ENCODE results near the gene EPS8.
"Not testable (repeated sequence)": the region's sequence is repeated elsewhere in the genome, so short reads cannot be mapped to it uniquely, and the experiment has no call there.

The EPS8 gene

GRCh38 chr12:15797818-15798217 lies 8.6 kb upstream of the EPS8 start:
- no peak for DNase-seq (ENCODE audit: low spot score)

GRCh38 chr12:15796493-15797141 lies 7.4 kb upstream of the EPS8 start:
- no peak for DNase-seq (ENCODE audit: low spot score)

DNA sequence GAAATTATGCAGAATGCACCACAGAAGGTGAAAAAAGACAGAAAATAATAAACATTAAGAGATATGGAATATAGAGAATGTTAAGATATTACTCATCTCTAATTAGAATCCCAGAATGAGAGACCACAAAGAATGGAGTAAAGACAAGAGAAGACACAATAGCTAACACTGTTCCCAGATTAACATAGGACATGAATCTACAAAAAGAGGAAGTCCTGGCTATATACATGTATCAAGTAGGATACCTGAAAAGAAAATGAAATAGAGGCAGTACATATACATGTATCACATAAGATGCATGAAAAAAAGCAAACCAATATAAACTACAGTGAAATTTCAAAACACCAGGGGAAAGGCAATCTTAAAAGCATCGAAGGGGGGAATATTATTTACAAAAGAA lies 5.6 kb upstream of the EPS8 start:
- no peak for DNase-seq (ENCODE audit: low spot score)

- no peak for DNase-seq (ENCODE audit: low spot score)
These were observed 5.0 kb upstream of the EPS8 start for GRCh38 chr12:15794196-15794595.

DNA sequence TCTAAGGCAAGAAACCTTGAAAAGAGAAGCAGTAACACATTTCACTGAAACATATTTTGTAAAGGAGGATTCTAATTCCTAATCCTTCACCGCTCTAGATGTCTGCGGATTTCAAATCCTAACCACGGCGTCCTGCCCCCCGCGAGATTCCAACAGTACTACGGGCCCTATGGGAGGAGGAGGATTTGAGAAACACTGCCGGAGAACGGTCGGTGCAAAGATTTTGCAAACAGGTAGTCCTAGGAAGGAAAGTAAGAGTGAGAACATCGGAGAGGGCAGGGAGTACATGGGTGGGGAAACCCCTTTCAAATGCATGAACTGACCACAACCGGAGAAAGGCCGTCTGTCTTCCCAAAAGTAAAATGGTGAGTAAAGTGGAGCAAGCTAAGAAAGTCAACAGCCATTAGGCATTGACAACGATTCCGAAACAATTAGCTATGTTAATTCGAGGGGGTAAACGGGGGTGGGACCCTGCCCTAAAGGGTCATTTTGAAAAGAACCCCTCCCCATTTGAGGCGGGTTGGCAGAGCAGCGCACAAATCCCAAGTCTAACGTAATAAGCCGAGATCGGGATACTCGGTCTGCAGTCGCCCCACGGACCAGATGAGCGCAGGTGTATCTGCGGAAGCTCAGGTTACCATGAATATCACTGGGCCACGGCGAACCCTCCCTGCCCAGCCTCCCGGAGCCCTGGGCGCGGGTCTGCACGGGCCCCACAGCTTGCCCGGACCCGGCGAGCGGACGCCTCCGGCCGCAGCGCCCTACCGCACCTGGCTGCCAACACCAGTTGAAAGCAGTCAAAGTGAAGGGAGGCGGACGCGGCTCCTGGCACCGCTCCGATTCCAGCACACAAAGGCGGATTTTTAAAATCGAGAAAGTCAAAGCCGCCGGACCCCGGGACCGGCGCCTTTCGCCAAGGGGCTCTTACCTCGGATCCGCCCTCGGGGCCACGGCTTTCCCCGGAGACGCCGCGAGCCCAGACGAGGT lies 662 bp downstream of the EPS8 start:
- peak; percentile 56 for DNase-seq (ENCODE audit: low spot score)

- DNase-seq (ENCODE audit: low spot score) = no peak
These were observed 1.4 kb downstream of the EPS8 start for GRCh38 chr12:15787778-15788177.

GRCh38 chr12:15786772-15787171 lies 2.4 kb downstream of the EPS8 start:
- no peak for DNase-seq (ENCODE audit: low spot score)

GRCh38 chr12:15783288-15783687 lies 5.9 kb downstream of the EPS8 start:
- no peak for DNase-seq (ENCODE audit: low spot score)

- no peak for DNase-seq (ENCODE audit: low spot score)
These were observed 6.5 kb downstream of the EPS8 start for GRCh38 chr12:15782667-15783066.

DNA sequence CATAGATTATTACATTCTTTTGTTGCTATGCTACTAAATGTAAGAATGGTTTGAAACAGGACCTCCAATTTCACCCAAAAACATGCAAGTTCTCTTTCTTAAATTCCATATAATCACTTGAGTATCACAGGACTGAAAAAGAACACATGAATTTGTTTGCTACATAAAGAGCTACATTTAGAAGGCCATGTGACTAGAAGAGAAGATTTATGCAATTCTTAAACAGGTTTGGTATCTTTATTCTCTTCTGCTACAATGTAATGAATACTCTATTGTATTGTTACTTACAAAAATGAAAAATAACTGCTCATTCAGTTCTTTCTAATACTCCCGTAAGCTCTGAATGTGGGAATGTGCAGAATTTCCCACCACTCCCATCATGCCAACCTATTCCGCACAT lies 9.3 kb downstream of the EPS8 start:
- no peak for DNase-seq (ENCODE audit: low spot score)

DNA sequence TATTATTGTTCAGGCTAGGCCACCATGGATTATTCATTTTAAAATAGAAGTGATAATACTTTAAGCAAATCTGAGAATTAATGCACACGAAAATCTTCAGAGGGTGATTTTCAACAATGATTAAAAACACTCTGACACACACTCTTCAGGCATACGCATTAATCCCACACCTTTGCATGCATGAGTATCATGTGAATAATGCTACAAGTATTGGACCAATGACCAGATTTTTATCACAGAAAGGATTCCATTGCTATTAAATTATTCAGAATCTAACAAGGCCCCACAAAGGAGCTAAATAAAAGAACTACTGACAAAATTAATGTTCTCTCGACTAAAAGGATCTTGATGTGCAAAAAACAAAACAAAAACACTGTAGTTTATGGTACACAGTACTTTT lies 11.1 kb downstream of the EPS8 start:
- no peak for DNase-seq (ENCODE audit: low spot score)

GRCh38 chr12:15777355-15778012 lies 11.7 kb downstream of the EPS8 start:
- no peak for DNase-seq (ENCODE audit: low spot score)

- DNase-seq (ENCODE audit: low spot score) = no peak
These were observed 12.7 kb downstream of the EPS8 start for GRCh38 chr12:15776532-15776931.

DNA sequence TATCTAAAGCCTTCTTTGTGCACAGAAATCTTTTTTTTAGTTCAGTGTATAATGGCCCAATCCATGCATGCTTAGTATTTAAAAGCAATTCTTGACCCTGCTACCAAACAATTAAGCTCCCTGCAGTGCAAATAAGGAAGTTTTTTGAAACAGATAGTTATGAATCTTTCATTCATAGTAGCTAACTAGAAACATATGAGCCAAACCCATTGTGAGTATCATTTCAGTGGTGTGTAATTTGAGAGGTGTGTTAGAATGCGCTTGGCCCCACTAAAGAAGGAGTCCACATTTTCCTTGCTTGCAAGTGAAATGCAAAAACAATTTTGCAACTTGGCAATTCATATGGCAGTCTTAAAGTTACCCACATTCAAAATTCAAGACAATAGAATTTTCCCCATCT lies 14.4 kb downstream of the EPS8 start:
- no peak for DNase-seq (ENCODE audit: low spot score)

DNA sequence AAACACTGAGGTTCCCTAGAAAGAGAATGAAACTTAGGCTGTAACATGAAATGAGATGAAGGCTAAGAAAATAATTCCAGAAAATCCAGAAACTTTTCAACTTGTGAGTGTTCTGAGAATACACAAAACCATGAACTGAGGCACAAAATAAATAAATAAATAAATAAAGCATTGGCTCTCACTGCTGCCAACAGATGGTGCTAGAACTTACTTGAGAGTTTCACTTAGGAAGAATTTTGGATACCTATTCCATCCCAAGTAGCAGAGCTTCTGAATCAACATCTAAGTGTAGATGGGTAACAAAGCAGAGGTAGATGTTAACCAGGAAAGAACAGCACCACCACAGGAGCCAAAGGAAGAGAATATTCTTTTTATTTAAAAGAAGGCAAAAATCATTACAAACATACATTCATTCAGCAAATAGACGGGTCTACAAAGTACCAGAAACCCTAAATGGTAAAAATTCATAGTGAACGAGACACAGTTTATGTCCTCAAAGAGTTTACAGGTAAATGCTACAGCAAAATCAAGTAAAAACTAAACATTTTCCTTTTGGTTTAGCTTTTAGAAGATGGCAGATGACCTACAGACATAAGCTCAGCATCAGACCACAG lies 16.7 kb downstream of the EPS8 start:
- DNase-seq (ENCODE audit: low spot score) = peak; percentile 28

DNA sequence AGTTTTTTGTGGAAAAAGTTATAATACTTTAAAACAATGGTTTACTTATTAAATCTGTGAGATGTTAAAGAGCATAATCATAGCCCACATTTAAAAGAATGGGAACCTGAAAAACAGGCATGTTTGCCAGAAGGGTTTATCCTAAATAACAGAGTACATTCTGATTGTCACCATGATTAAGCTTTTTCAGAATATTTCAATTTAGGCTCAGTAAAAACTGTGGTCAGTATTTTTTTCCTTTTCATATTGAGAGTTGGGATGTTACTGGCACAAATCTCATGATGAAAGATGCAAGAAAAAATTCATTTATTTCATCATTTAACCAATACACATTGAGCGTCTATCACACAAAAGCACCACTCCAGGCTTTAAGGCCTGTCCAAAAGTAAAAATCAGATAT lies 18.6 kb downstream of the EPS8 start:
- DNase-seq (ENCODE audit: low spot score) = no peak

DNA sequence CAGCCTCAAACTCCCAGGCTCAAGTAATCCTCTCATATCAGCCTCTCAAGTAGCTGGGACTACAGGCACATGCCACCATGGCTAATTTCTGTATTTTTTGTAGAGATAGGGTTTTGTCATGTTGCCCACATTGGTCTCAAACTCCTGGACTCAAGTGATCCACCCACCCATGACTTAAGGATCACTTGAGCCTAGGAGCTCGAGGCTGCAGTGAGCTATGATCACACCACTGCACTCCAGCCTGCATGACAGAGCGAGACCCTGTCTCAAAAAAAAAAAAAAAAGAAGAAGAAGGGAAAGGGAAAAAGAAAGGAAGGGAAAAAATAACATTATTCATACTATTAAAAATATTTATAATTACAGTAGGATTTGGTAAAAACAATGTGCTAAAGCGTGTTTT lies 19.2 kb downstream of the EPS8 start:
- no peak for DNase-seq (ENCODE audit: low spot score)

DNA sequence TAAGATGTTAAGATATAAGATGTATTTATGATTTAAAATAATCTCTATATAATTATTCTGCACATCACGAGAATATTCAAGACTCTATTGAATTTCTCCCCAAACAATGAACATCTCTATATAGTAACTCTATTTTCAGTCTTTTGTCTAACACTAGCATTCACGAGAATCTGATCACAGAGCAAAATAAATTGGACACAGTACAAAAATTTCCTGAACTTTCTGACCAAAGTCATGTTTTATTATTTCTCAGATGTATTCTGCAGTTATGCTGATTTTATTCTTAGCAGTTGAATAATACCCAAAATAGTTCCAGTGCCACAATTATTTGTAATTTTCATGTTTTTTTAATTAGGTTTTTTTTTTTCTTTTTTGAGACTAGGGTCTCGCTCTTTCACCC lies 19.6 kb downstream of the EPS8 start:
- no peak for DNase-seq (ENCODE audit: low spot score)

DNA sequence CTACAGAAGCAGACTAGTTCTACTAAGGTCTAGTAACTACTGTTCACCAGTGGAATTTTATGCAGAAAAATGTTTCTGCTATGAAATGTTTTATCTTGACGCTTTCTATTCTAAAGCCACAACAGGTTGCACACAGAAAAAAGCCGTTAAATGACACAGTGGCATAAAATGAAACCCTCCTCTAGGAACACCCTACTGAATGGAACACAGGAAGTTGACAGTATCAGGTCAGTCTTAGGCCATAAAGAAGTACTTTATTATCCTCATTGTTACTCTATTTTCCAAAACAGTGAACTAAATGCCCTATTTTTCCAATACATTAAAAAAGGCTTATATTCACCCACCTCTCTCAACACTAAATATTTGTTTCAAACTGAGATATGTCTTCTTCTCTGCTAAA lies 21.9 kb downstream of the EPS8 start:
- no peak for DNase-seq (ENCODE audit: low spot score)

GRCh38 chr12:15763328-15763727 lies 25.9 kb downstream of the EPS8 start:
- DNase-seq (ENCODE audit: low spot score) = no peak

GRCh38 chr12:15762162-15762561 lies 27.0 kb downstream of the EPS8 start:
- DNase-seq (ENCODE audit: low spot score) = not testable (repeated sequence)

DNA sequence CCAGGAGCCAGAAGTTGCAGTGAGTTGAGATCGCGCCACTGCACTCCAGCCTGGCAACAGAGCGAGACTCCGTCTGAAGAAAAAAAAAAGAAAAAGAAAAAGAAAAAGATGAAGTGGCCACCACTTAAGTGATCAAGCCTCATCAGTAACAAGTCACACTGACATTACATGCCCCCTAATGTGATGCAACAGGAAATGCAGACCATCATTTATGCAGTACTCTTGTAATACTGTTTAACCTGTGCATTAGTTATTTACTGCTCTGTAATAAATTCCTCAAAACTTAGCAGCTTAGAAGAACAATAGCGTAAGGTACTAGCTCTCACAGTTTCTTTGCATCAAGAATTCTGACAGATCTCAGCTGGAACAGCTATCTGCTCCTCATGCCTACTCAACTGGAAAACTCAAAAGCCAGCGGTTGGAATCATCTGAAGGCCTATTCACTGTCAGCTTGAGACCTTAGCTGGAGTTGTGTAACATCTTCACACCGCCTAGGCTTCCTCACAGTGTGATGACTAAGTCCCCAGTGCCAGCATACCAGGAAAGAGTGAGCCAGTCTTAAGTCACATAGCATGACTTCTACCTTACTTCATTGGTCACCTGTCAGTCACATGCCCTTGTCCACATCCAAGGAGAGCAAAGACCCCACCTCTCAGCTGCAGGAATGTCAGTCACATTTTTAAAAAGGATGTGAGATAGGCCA lies 31.5 kb downstream of the EPS8 start:
- DNase-seq (ENCODE audit: low spot score) = no peak
